Smooth muscle cell (in vitro differentiated cells): ENCODE measurements around the gene SAMD4A. TPM values are rescaled to one million over a fixed set of nuclear protein-coding genes. Genes with fewer than 3 reads are reported as not detected.

ENCODE experiments used
- DNase-seq: peaks from one replicate; lab custom pipeline; 2025; ENCODE audit not compliant: unreplicated experiment; lab: John Stamatoyannopoulos, UW
- H2AFZ ChIP-seq: fragments of 200-600 bp; sonication (generic); 2 replicates; pipeline ENCODE4 v1.6.0; 2016; ENCODE audit warnings: antibody characterized with exemption, low read depth, mild to moderate bottlenecking
- H3F3A ChIP-seq: fragments of 200-600 bp; sonication (generic); 2 replicates; pipeline ENCODE4 v1.6.0; 2017; ENCODE audit warnings: antibody characterized with exemption, low read depth
- H3K27ac ChIP-seq: fragments of 200-600 bp; sonication (generic); 2 replicates; pipeline ENCODE4 v1.5.1; 2016; ENCODE audit warnings: low read depth, mild to moderate bottlenecking
- H3K27me3 ChIP-seq: fragments of 200-600 bp; sonication (generic); 2 replicates; pipeline ENCODE4 v1.6.1; 2016; ENCODE audit warnings: low read depth, mild to moderate bottlenecking
- H3K36me3 ChIP-seq: fragments of 200-600 bp; sonication (generic); 2 replicates; pipeline ENCODE4 v1.5.1; 2016; ENCODE audit warnings: low read depth
- H3K4me1 ChIP-seq: fragments of 200-600 bp; sonication (generic); 2 replicates; pipeline ENCODE4 v1.5.1; 2016; ENCODE audit warnings: low read depth
- H3K4me2 ChIP-seq: fragments of 200-600 bp; sonication (generic); 2 replicates; pipeline ENCODE4 v1.6.0; 2016; ENCODE audit warnings: mild to moderate bottlenecking
- H3K4me3 ChIP-seq: fragments of 200-600 bp; sonication (generic); 2 replicates; pipeline ENCODE4 v1.5.1; 2016; ENCODE audit warnings: mild to moderate bottlenecking
- H3K79me2 ChIP-seq: fragments of 200-600 bp; sonication (generic); 2 replicates; pipeline ENCODE4 v1.6.0; 2016; ENCODE audit warnings: low read depth, mild to moderate bottlenecking
- H3K9ac ChIP-seq: fragments of 200-600 bp; sonication (generic); 2 replicates; pipeline ENCODE4 v1.6.0; 2016; ENCODE audit warnings: low read depth
- H3K9me3 ChIP-seq: fragments of 200-600 bp; sonication (generic); replicated peaks from 2 replicates; pipeline ENCODE4 v1.5.1; 2016; ENCODE audit warnings: low read depth
- H4K20me1 ChIP-seq: fragments of 200-600 bp; sonication (generic); 2 replicates; pipeline ENCODE4 v1.6.0; 2016; ENCODE audit warnings: low read depth
- CTCF ChIP-seq: fragments of 200-600 bp; sonication (generic); IDR thresholded peaks from 2 replicates; pipeline ENCODE4 v1.5.1; 2017; ENCODE audit warnings: borderline replicate concordance, mild to moderate bottlenecking, antibody characterized with exemption; ENCODE audit not compliant: insufficient read depth, poor library complexity, severe bottlenecking
- WGBS: methylation state at CpG from one replicate; pipeline ENCODE4 v1.1.7; 2016; ENCODE audit warnings: low lambda C conversion rate; 5-methylcytosine and 5-hydroxymethylcytosine counted together
- polyA plus RNA-seq: library from polyadenylated mRNA; unstranded; fragments of >200 nt; fragmentation: Nextera tagmentation; extraction: Ambion mirVana; gene quantifications from 2 replicates; pipeline ENCODE4 v1.2.1, GENCODE V29; 2016
- total RNA-seq: library from RNA; depleted of rRNA; stranded (reverse); fragments of >200 nt; gene quantifications from 2 replicates; pipeline ENCODE4 v1.2.3, GENCODE V29; 2014

The SAMD4A gene
- total and polyA plus RNA-seq, 2 experiments from 2014 or later: 9.2 to 36.7 TPM

DNA sequence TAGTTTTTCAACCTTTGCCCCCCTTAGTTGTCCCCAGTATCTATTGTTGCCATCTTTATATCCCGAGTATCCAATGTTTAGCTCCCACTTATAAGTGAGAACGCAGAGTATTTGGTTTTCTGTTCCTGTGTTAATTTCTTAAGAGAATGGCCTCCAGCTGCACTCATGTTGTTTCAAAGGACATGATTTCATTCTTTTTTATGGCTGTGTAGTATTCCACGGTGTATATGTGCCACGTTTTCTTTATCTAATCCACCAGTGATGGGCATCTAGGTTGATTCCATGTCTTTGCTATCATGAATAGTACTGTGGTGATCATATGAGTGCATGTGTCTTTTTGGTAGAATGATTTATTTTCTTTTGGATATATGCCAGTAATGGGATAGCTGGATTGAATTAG, 263.7 kb downstream of the SAMD4A start:
- Histone ChIP-seq H3K79me2 (no peaks in the 10 kb centered on the region), H3K4me3 (no peak overlapping the region), H3K9me3 (no peaks in the 10 kb centered on the region), H3F3A (no peaks in the 10 kb centered on the region), H3K36me3 (no peaks in the 10 kb centered on the region), H3K27ac (no peak overlapping the region), H3K4me1 (no peaks in the 10 kb centered on the region), H3K9ac (no peak overlapping the region), H3K27me3 (no peaks in the 10 kb centered on the region), H2AFZ (no peak overlapping the region), H4K20me1 (no peaks in the 10 kb centered on the region), H3K4me2 (no peak overlapping the region)
- TF ChIP-seq CTCF: no peak
- DNase-seq: no peak
- WGBS: 87% methylated on average over 4 of the region's 4 CpGs

DNA sequence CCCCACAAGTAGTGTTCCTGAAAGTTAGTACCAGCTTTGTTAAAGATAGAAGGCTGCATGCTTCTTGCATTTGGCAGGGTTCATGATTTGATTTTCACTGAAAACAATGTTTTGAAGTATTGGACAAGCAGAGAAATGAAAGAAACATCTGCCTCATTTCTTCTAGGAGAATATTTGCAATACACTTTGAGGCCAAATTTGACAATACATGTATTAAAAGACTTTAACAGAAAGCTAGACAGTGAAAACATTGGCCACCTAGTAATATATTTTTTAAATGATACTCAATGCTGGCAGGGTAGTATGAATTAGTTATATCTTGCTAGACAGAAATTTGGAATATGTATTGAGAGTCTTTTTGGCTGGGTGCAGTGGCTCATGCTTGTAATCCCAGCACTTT, 267.2 kb downstream of the SAMD4A start:
- H3K27ac ChIP-seq: no peak overlapping the region
- no peaks in the 10 kb centered on the region for H3K4me1 ChIP-seq
- no peaks in the 10 kb centered on the region for H3K27me3 ChIP-seq
- H3K9ac ChIP-seq: no peak overlapping the region
- no peaks in the 10 kb centered on the region for H3K36me3 ChIP-seq
- H3F3A ChIP-seq: no peaks in the 10 kb centered on the region
- no peaks in the 10 kb centered on the region for H3K9me3 ChIP-seq
- DNase-seq: no peak
- no peak overlapping the region for H3K4me2 ChIP-seq
- H3K79me2 ChIP-seq: no peaks in the 10 kb centered on the region
- H2AFZ ChIP-seq: no peak overlapping the region
- no peaks in the 10 kb centered on the region for H4K20me1 ChIP-seq
- no peak for TF ChIP-seq CTCF
- no peak overlapping the region for H3K4me3 ChIP-seq

- no peak for TF ChIP-seq CTCF
- no peaks in the 10 kb centered on the region for H3K27me3 ChIP-seq
- WGBS: 93% methylated on average over 6 of the region's 6 CpGs
These were observed 267.8 kb downstream of the SAMD4A start for GRCh38 chr14:54834727-54835126.

DNA sequence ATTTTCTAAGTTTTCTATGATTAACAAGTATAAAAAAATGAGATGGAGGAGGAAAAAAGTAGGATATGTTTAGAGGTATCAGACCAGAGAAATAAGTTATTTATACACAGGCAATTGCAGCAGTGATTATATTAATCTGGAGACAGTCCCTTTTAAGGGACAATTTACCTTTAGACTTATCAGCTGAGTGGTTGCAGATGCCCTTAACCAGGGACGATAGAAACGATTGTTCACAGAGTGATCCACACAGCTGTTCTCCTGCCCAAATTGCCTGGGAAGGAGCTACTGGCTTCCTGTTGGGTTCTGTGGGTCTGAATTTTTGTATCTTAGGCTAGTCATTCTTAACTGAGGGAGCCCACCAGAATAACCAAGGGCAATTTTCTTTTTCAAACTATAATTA, 269.3 kb downstream of the SAMD4A start:
- Histone ChIP-seq H3K79me2 (no peaks in the 10 kb centered on the region), H3K4me1 (no peaks in the 10 kb centered on the region), H3K27ac (no peak overlapping the region), H3F3A (no peaks in the 10 kb centered on the region), H3K4me3 (no peak overlapping the region), H3K4me2 (no peak overlapping the region), H4K20me1 (no peaks in the 10 kb centered on the region), H2AFZ (no peak overlapping the region), H3K36me3 (no peaks in the 10 kb centered on the region), H3K9ac (no peak overlapping the region), H3K9me3 (no peaks in the 10 kb centered on the region), H3K27me3 (no peaks in the 10 kb centered on the region)
- DNase-seq: no peak
- TF ChIP-seq CTCF: no peak
- WGBS: 72% methylated on average over 2 of the region's 2 CpGs

More at GRCh38 chr14:54834727-54835126, 267.8 kb downstream of the SAMD4A start:
- no peaks in the 10 kb centered on the region for H3F3A ChIP-seq
- H3K36me3 ChIP-seq: no peaks in the 10 kb centered on the region
- H3K27ac ChIP-seq: no peak overlapping the region
- no peak for DNase-seq
- no peak overlapping the region for H2AFZ ChIP-seq
- H4K20me1 ChIP-seq: no peaks in the 10 kb centered on the region
- no peak overlapping the region for H3K9ac ChIP-seq
- H3K79me2 ChIP-seq: no peaks in the 10 kb centered on the region
- no peak overlapping the region for H3K4me3 ChIP-seq
- H3K9me3 ChIP-seq: no peaks in the 10 kb centered on the region
- H3K4me1 ChIP-seq: no peaks in the 10 kb centered on the region
- H3K4me2 ChIP-seq: no peak overlapping the region
